Measurements from ENCODE around the gene BEGAIN. TPM values are rescaled to one million over a fixed set of nuclear protein-coding genes. Genes with fewer than 3 reads are reported as not detected.

Gene BEGAIN
- total RNA-seq, 4 donors from 2014 or later, result 9.6 to 17.0 (median 11.6) TPM

DNA sequence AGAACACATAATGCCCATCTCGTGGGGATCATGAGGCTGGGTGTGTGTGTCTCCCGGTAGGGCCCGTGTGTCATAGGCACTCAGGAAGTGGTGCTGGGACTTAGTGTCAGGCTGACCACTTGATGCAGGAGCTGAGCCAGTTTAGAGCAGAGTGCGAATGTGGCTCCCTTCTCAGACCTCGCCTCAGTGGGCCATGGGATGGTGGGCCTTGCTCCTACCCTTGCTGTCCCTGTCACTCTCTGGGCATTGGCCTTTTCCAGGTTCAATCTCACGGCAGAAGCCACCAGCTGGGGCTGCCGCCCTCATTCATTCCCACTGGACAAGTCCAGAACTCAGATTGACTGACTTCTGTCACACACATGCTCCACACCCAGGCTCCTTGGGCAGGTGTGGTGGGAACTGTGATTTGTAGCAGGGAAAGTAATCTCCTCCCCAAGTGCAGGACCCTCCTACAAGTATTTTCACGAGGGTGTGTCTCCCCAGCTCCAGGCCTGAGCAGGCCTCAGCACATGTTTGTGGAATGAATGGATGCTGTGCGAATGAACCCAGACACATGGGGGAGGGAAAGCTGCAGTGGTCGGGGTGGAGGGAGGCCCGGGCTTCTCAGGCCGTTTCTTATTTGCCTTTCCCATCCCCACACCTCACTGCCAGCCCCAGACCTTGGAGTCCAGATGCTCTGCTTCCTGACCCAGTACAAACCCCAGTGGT lies 54.9 kb downstream of the BEGAIN start:
- TF ChIP-seq, protein P1, sequence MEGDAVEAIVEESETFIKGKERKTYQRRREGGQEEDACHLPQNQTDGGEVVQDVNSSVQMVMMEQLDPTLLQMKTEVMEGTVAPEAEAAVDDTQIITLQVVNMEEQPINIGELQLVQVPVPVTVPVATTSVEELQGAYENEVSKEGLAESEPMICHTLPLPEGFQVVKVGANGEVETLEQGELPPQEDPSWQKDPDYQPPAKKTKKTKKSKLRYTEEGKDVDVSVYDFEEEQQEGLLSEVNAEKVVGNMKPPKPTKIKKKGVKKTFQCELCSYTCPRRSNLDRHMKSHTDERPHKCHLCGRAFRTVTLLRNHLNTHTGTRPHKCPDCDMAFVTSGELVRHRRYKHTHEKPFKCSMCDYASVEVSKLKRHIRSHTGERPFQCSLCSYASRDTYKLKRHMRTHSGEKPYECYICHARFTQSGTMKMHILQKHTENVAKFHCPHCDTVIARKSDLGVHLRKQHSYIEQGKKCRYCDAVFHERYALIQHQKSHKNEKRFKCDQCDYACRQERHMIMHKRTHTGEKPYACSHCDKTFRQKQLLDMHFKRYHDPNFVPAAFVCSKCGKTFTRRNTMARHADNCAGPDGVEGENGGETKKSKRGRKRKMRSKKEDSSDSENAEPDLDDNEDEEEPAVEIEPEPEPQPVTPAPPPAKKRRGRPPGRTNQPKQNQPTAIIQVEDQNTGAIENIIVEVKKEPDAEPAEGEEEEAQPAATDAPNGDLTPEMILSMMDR (IDR thresholded peaks at IDR 0.05), result no peak
- TF ChIP-seq EP300 (IDR thresholded peaks at IDR 0.05) (no peak), POLR2A (IDR thresholded peaks at IDR 0.05) (no peak)
- H3K27me3 ChIP-seq, result no peaks in the 10 kb centered on the region
- H3K9me3 ChIP-seq, result no peaks in the 10 kb centered on the region
- H3K4me3 ChIP-seq, result no peak overlapping the region
- peaks cover 0 to 51% (median 22%) of the 10 kb centered on the region in 4 donors for H3K4me1 ChIP-seq
- peak; percentile 3 to 10 for DNase-seq (ENCODE audit: low spot score in 2 of 2)
- 67% methylated on average over 11 to 12 of the region's 12 CpGs for WGBS, 2 donors
- peaks cover 0 to 36% (median 0%) of the 10 kb centered on the region in 3 donors for H3K36me3 ChIP-seq
- peak overlapping the region in 2 of 4 donors; percentile 65 to 92 for H3K27ac ChIP-seq

DNA sequence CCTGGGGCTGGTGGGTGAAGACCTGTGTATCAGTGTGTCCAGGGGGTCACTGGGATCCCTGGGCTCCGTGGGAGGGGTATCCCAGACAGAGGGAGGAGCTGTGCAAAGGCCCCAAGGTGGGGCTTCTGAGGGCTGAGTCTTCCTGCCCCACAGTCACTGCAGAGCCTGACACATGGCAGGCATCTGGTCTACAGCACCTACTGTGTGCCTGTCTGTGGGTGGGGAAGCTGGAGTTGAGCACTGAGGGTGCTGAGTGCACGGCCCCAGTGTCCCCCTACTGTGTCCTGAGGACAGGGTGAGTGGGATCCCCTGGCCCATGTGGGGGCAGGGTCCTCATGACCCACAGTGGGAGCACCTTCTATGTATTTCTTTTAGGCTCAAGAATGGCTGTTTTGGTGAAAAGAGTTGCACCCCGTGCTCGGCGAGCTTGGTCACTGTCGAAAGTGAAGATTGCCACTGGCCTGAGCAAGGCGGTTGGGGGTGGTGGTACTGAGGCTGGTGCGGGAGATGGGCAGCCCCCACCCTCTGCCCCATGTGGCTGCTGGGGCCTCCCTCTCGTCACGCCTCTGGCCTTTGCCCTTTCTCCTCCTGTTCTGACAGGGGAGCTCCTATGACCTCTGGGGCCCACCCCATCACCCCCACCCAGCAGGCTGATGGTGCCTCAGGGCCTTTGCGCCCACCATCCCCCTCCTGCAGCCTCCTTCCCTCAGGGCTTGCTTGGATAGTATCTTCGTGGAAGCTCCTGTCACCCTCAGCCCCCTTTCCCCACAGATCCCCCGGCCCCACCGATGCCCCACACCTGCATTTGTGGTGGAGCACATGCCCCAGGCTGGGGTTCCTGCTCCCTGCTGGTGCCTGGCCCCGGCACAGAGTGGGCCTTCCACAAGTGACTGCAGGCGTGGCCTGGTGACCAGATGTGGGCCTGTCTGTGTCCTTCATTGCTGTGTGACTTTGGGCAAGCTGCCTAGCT lies 55.8 kb downstream of the BEGAIN start:
- WGBS, 2 donors, result 89 to 92% methylated on average over 16 of the region's 16 CpGs
- TF ChIP-seq POLR2A (IDR thresholded peaks at IDR 0.05) (no peak), EP300 (IDR thresholded peaks at IDR 0.05) (no peak)
- TF ChIP-seq, protein P1 (IDR thresholded peaks at IDR 0.05), result no peak
- peaks cover 0 to 45% (median 0%) of the 10 kb centered on the region in 3 donors for H3K36me3 ChIP-seq
- H3K27me3 ChIP-seq, result no peaks in the 10 kb centered on the region
- H3K27ac ChIP-seq, result peak overlapping the region in 1 of 4 donors; percentile 92
- no peaks in the 10 kb centered on the region for H3K9me3 ChIP-seq
- no peak overlapping the region for H3K4me3 ChIP-seq
- peak; percentile 2 to 13 for DNase-seq (ENCODE audit: low spot score in 2 of 2)
- H3K4me1 ChIP-seq, result peaks cover 0 to 43% (median 22%) of the 10 kb centered on the region in 4 donors

DNA sequence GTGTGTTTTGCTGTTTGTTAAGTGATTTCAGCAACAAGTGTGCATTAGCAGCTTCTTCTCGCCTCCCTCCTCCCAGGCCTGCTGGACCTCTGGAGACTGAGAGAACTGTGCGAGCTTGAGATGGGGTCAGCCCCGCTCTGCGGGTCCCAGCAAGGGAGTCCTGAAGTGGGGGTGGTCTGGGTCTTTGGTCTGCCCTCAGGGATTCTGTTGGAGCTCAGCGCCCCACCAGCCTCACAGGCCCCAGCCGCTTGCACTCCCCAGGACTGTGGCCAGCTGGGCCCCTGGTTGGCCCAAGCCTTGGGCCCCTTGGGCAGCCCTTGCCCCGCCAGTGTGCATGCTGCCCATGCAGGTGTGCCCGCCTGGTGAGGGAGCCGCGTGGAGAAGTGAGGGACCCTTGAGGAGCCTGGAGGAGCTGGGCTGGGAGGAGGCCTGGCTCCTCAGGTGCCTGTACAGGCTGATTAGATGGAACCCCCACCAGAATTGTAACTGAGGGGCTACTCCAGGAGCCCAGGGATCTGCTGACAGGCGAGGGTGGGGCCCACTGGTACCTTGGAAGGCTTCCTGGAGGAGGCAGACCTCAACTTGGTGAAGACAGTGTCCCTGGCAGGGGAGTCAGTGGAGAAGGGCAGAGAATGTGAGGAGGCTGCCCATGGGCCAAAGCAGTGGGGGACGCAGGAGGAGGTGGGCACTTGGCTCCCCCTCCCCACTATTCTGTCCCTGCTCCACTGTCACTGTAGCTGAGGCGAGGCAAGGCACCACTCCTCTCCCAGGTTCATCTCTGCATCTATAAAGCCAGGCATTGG lies 56.7 kb downstream of the BEGAIN start:
- TF ChIP-seq, protein P1 (IDR thresholded peaks at IDR 0.05), result no peak
- TF ChIP-seq POLR2A (IDR thresholded peaks at IDR 0.05) (no peak), EP300 (IDR thresholded peaks at IDR 0.05) (no peak)
- 93 to 94% methylated on average over 10 to 11 of the region's 13 CpGs for WGBS, 2 donors
- Histone ChIP-seq H3K4me3 (no peak overlapping the region), H3K27me3 (no peaks in the 10 kb centered on the region), H3K4me1 (peaks cover 0 to 33% (median 18%) of the 10 kb centered on the region in 4 donors), H3K36me3 (peaks cover 0 to 55% (median 0%) of the 10 kb centered on the region in 3 donors), H3K27ac (no peak overlapping the region), H3K9me3 (no peaks in the 10 kb centered on the region)
- DNase-seq (ENCODE audit: low spot score in 2 of 2), result peak; percentile 3 to 10

DNA sequence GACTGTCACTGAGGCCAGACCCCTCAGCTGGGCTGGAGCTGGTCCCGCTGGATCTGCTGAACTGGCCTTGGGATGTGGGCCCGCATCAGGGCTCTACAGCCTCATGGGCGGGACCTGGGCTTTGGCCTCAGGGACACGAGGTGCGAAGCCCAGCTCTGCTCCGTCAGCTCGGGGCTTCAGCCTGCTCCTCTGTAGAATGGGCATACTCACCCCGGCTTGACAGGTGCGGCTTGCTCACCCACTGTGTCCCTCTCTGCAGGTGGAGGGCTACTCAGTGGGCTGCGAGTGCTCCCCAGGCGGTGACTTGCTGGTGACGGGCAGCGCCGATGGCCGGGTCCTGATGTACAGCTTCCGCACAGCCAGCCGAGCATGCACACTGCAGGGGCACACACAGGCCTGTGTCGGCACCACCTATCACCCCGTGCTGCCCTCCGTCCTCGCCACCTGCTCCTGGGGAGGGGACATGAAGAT lies 57.6 kb downstream of the BEGAIN start:
- Histone ChIP-seq H3K36me3 (peaks cover 0 to 56% (median 0%) of the 10 kb centered on the region in 3 donors), H3K4me1 (peaks cover 0 to 24% (median 16%) of the 10 kb centered on the region in 4 donors), H3K27ac (no peak overlapping the region), H3K9me3 (no peaks in the 10 kb centered on the region), H3K4me3 (no peak overlapping the region), H3K27me3 (no peaks in the 10 kb centered on the region)
- TF ChIP-seq, protein P1 (IDR thresholded peaks at IDR 0.05), result no peak
- TF ChIP-seq EP300 (IDR thresholded peaks at IDR 0.05) (no peak), POLR2A (IDR thresholded peaks at IDR 0.05) (no peak)
- WGBS, 2 donors, result 93 to 96% methylated on average over 20 to 21 of the region's 21 CpGs
- no peak for DNase-seq (ENCODE audit: low spot score in 2 of 2)
